Osteocyte (in vitro differentiated cells): ENCODE results near the gene TMEM151B. TPM values are rescaled to one million over a fixed set of nuclear protein-coding genes. Genes with fewer than 3 reads are reported as not detected.
A peak's percentile ranks its signal among the peaks of the same experiment; 100 is the strongest.

Source experiments
- DNase-seq: peaks from one replicate; pipeline ENCODE4 v3.0.0; 2021; ENCODE audit warnings: mixed read lengths; ENCODE audit not compliant: unreplicated experiment; ENCODE audit errors: extremely low spot score
- H3K27ac Mint-ChIP-seq: one replicate; pipeline ENCODE4 v1.8.0; 2021; ENCODE audit warnings: mild to moderate bottlenecking, mixed read lengths; ENCODE audit not compliant: unreplicated experiment
- H3K27me3 Mint-ChIP-seq: one replicate; pipeline ENCODE4 v1.8.0; 2021; ENCODE audit warnings: mixed read lengths; ENCODE audit not compliant: unreplicated experiment
- H3K36me3 Mint-ChIP-seq: one replicate; pipeline ENCODE4 v1.8.0; 2021; ENCODE audit warnings: mixed read lengths; ENCODE audit not compliant: unreplicated experiment
- H3K4me1 Mint-ChIP-seq: one replicate; pipeline ENCODE4 v1.8.0; 2021; ENCODE audit warnings: mixed read lengths; ENCODE audit not compliant: unreplicated experiment
- H3K4me3 Mint-ChIP-seq: one replicate; pipeline ENCODE4 v1.8.0; 2021; ENCODE audit warnings: mild to moderate bottlenecking, moderate library complexity, mixed read lengths; ENCODE audit not compliant: unreplicated experiment
- H3K9me3 Mint-ChIP-seq: one replicate; pipeline ENCODE4 v1.8.0; 2021; ENCODE audit warnings: mixed read lengths; ENCODE audit not compliant: unreplicated experiment
- CTCF ChIP-seq: fragments of 200-600 bp; sonication (generic); IDR thresholded peaks from 2 replicates; pipeline ENCODE4 v1.5.0; 2021; ENCODE audit warnings: antibody characterized with exemption, mild to moderate bottlenecking, moderate library complexity
- total RNA-seq: library from RNA; stranded (reverse); gene quantifications from 2 replicates; pipeline ENCODE4 v1.2.1, GENCODE V29; 2021

The TMEM151B gene
- total RNA-seq, 1 donor from 2014 or later = not detected

GRCh38 chr6:44226368-44227147 is 43.7 kb upstream of the TMEM151B start:
- peak overlapping the region; percentile 40 for H3K4me3 Mint-ChIP-seq
- DNase-seq = no peak
- H3K9me3 Mint-ChIP-seq = no peaks in the 10 kb centered on the region
- no peaks in the 10 kb centered on the region for H3K27me3 Mint-ChIP-seq
- no peak for TF ChIP-seq CTCF
- peaks cover 75% of the 10 kb centered on the region for H3K4me1 Mint-ChIP-seq
- peak overlapping the region; percentile 70 for H3K27ac Mint-ChIP-seq
- H3K36me3 Mint-ChIP-seq = peaks cover 17% of the 10 kb centered on the region

GRCh38 chr6:44227148-44227793 is 43.0 kb upstream of the TMEM151B start:
- H3K27ac Mint-ChIP-seq = no peak overlapping the region

GRCh38 chr6:44228031-44228430 is 42.2 kb upstream of the TMEM151B start:
- no peak for DNase-seq
- H3K4me1 Mint-ChIP-seq = peaks cover 67% of the 10 kb centered on the region
- no peaks in the 10 kb centered on the region for H3K9me3 Mint-ChIP-seq
- H3K27me3 Mint-ChIP-seq = no peaks in the 10 kb centered on the region
- TF ChIP-seq CTCF = no peak
- H3K36me3 Mint-ChIP-seq = peaks cover 28% of the 10 kb centered on the region
- H3K4me3 Mint-ChIP-seq = no peak overlapping the region
- H3K27ac Mint-ChIP-seq = peak overlapping the region; percentile 38

More at GRCh38 chr6:44227148-44227793, 43.0 kb upstream of the TMEM151B start:
- no peak for TF ChIP-seq CTCF
- H3K9me3 Mint-ChIP-seq = no peaks in the 10 kb centered on the region
- DNase-seq = no peak
- H3K4me1 Mint-ChIP-seq = peaks cover 69% of the 10 kb centered on the region
- peaks cover 22% of the 10 kb centered on the region for H3K36me3 Mint-ChIP-seq
- H3K27me3 Mint-ChIP-seq = no peaks in the 10 kb centered on the region
- no peak overlapping the region for H3K4me3 Mint-ChIP-seq

GRCh38 chr6:44228433-44228832 is 41.8 kb upstream of the TMEM151B start:
- H3K4me3 Mint-ChIP-seq = no peak overlapping the region

More at GRCh38 chr6:44228433-44228832, 41.8 kb upstream of the TMEM151B start:
- H3K27ac Mint-ChIP-seq = peak overlapping the region; percentile 38
- H3K36me3 Mint-ChIP-seq = peaks cover 29% of the 10 kb centered on the region
- H3K27me3 Mint-ChIP-seq = no peaks in the 10 kb centered on the region
- no peak for TF ChIP-seq CTCF
- no peak for DNase-seq
- H3K9me3 Mint-ChIP-seq = no peaks in the 10 kb centered on the region
- H3K4me1 Mint-ChIP-seq = peaks cover 66% of the 10 kb centered on the region
